ENCODE measurements around the gene UBE2U. TPM values are rescaled to one million over a fixed set of nuclear protein-coding genes. Genes with fewer than 3 reads are reported as not detected.
A peak's percentile ranks its signal among the peaks of the same experiment; 100 is the strongest.

UBE2U gene
- total and polyA plus RNA-seq, 2 experiments from 2014 or later: not detected

DNA sequence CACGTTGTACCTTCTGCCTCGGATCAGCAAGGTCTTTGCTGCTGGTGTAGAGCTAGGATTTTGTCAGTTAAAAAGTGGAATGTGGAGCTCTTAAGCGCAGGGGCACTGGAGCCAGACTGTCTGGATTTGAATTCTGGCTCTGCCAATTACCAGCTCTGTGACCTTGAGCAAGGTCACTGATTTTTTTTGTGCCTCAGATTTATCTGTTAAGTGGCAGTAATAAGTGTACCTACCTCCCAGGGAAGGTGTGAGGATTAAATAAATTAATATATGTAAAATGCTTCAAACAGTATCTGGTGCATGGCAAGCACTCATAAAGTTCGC, 40.3 kb downstream of the UBE2U start:
- Histone ChIP-seq H3K4me1 (ENCODE audit: insufficient read depth) (peaks cover 34% of the 10 kb centered on the region), H3K27ac (ENCODE audit: low read depth) (peak overlapping the region; percentile 86), H3F3A (replicated peaks; ENCODE audit: low read depth) (no peaks in the 10 kb centered on the region), H2AFZ (no peak overlapping the region), H3K27me3 (ENCODE audit: insufficient read depth) (no peaks in the 10 kb centered on the region), H3K9me2 (ENCODE audit: insufficient read depth) (no peaks in the 10 kb centered on the region), H3K4me3 (peak overlapping the region; percentile 10; the same call in 1 of the 2 replicates), H3K4me2 (peak overlapping the region; percentile 48), H3K79me2 (replicated peaks; ENCODE audit: insufficient read depth) (no peaks in the 10 kb centered on the region), H4K20me1 (replicated peaks; ENCODE audit: insufficient read depth) (no peaks in the 10 kb centered on the region), H3K36me3 (ENCODE audit: insufficient read depth) (no peaks in the 10 kb centered on the region)
- DNase-seq (ENCODE audit: low spot score): no peak
- peak; percentile 29 for ATAC-seq
- Mint-ChIP-seq H3K9me3 (no peaks in the 10 kb centered on the region), H3K4me3 (peak overlapping the region; percentile 52), H3K27ac (peak overlapping the region; percentile 80), H3K27me3 (ENCODE audit: insufficient read depth, low read depth, poor library complexity) (no peaks in the 10 kb centered on the region), H3K36me3 (ENCODE audit: low read depth) (no peaks in the 10 kb centered on the region), H3K4me1 (peaks cover 38% of the 10 kb centered on the region)
- no peak for TF ChIP-seq ZNF462 (CRISPR knock-in tag; IDR thresholded peaks at IDR 0.05)
- TF ChIP-seq, protein P1, sequence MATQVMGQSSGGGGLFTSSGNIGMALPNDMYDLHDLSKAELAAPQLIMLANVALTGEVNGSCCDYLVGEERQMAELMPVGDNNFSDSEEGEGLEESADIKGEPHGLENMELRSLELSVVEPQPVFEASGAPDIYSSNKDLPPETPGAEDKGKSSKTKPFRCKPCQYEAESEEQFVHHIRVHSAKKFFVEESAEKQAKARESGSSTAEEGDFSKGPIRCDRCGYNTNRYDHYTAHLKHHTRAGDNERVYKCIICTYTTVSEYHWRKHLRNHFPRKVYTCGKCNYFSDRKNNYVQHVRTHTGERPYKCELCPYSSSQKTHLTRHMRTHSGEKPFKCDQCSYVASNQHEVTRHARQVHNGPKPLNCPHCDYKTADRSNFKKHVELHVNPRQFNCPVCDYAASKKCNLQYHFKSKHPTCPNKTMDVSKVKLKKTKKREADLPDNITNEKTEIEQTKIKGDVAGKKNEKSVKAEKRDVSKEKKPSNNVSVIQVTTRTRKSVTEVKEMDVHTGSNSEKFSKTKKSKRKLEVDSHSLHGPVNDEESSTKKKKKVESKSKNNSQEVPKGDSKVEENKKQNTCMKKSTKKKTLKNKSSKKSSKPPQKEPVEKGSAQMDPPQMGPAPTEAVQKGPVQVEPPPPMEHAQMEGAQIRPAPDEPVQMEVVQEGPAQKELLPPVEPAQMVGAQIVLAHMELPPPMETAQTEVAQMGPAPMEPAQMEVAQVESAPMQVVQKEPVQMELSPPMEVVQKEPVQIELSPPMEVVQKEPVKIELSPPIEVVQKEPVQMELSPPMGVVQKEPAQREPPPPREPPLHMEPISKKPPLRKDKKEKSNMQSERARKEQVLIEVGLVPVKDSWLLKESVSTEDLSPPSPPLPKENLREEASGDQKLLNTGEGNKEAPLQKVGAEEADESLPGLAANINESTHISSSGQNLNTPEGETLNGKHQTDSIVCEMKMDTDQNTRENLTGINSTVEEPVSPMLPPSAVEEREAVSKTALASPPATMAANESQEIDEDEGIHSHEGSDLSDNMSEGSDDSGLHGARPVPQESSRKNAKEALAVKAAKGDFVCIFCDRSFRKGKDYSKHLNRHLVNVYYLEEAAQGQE (IDR thresholded peaks at IDR 0.05; ENCODE audit: unreplicated experiment): no peak
- TF ChIP-seq ETS1 (IDR thresholded peaks at IDR 0.05): no peak
- no peak for TF ChIP-seq ZNF114 (CRISPR knock-in tag; IDR thresholded peaks at IDR 0.05)
- no peak for TF ChIP-seq EZH2phosphoT487 (IDR thresholded peaks at IDR 0.05; ENCODE audit: unreplicated experiment)

Measured in GM23338 (cell line).